Left renal pelvis (tissue), 4 donors: ENCODE data around the gene BIK. TPM values are rescaled to one million over a fixed set of nuclear protein-coding genes. Genes with fewer than 3 reads are reported as not detected.
A peak's percentile ranks its signal among the peaks of the same experiment; 100 is the strongest.
"Not testable (repeated sequence)": the region's sequence is repeated elsewhere in the genome, so short reads cannot be mapped to it uniquely, and the experiment has no call there.

Source experiments
- DNase-seq, 4 donors: peaks; one replicate each; pipeline ENCODE4 v3.0.0-alpha.2; 2013; ENCODE audit warnings: low read depth in 4 of 4, low spot score in 3 of 4
- polyA plus RNA-seq, 4 donors: library from polyadenylated mRNA; unstranded; fragments of 120-200 nt; gene quantifications; one replicate each; pipeline ENCODE4 v1.2.1, GENCODE V29; 2013; ENCODE audit not compliant: insufficient read length in 4 of 4

Gene BIK
- polyA plus RNA-seq, 4 donors = 0.42 to 1.4 (median 0.95) TPM

DNA sequence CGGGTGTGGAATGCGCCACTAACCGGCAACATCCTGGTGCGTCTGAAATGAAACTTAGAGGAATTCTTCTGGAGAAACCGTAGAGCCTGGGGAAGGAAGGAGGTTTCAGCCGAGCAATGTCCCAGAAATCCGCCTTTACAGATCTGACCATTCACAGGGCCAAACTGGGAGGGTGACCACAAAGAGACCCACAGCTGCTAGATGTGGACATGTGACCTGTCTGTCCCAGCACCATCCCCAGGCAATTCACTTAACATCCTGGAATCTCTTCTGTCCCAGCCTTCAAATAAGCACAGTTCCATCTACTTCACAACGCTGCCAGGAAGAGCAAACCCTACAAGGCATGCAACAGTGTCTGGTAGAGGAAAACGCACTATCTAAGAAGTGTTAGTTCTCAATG, 22.9 kb downstream of the BIK start:
- DNase-seq = no peak

DNA sequence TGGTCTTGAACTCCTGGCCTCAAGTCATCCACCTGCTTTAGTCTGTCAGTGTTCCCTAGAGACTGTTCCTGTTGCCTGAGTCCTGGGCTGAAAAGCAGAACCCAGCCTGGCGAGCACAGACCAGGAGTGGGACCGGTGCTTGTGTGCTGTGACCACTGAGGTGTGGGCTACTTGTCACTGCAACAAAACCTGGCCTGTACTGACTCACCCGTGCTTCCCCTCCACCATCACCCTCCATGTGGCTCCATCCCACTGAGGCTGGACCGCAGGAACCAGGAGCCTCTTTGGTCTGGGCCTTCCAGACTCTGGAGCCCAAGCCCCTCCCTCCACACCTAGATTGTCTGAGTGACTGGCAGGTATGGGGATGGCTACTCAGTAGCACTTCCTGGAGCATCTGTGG, 24.0 kb downstream of the BIK start:
- DNase-seq = no peak

DNA sequence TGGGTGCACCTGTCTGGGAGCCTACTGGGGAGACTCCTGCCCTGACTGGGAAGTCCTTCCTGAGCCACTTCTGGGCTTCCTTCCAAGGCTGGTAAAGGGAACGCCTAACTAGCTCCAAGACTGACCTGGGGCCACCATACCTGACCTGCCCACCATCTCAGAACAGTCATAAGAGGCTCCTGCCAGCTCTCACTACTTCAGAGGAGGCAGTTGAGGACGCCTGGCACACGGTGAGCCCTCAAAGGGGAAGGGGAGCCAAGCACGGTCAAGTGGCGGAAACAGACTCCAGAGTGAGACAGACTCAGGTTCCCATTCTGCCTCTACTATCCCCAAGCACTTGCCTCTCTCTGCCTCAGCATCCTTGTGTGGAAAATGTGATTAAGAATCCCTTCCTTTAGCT, 25.0 kb downstream of the BIK start:
- DNase-seq = no peak

DNA sequence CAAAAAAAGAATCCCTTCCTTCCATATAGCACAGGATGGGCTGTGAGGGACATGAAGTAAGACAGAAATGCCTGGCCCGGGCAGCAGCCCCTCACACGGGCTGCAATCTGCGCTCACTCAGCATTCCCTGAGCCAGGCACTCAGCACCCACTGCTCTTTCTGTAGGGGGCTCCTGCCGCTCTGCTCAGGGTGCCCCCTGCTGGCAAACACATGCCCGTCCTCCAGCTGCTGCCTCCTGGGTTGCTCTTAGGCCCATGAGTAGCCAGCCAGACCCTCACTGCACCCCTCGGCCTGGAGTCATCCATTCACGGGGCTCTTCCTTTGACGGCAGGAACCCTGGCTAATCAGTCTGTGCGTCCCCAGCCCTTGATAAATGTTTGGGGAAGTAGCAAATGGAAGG, 25.7 kb downstream of the BIK start:
- no peak for DNase-seq

DNA sequence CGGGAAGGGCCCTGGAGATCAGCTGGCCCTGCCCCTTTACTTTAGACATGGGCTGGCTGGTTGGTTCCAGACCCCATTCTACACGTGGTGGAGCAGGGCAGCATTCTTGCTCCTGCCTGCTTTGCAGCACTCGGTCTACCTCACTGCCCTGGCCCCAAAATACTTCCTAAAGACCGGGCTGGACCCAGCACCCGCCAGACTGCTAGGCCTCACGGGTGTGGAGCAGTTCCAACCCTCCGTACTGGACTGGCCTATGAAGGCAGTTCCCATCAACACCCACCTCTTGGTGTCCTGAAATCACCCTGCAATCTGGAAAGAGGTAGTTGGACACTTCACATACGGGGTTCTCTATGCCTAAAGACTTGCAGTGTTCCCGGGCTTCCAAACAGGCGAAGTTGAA, 26.3 kb downstream of the BIK start:
- DNase-seq = no peak

DNA sequence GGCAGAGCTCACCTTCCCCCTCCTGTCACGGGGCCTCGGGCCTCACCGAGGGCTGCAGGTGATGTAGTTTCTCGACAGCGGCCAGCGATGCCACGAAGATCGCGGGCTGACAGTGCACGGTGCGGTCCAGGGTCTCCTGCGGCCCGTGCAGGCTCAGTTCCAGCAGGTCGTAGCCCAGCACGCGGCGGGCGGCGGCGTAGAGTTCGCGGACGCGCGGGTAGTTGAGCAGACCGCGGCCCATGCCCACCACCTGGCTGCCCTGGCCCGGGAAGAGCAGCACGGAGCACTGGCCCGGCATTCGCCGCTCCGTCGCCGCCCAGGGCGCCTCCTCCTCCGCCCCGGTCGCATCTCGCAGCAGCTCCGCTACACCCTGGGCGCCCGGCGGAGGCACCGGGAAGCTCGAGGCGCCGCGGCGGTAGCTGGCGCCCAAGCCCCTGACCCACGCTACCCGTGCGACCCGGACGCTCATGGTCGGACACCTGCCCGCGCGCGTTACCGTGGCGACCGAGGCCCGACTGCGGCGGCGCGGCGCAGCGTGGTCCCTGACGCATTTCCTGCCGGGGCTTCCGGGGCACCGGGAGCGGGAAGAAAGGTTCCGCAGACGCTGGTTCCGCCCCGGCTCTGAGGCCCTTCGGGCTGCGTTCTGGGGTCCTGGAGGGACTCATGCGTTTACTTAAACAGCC, 32.5 kb downstream of the BIK start, which contains the start of gene MCAT:
MCAT (minus strand) TSS at position 519 of the 683 bp plus-strand sequence; CDS start at position 469, 50 bp downstream.
- DNase-seq = peak; percentile 54 to 71 (median 66)

DNA sequence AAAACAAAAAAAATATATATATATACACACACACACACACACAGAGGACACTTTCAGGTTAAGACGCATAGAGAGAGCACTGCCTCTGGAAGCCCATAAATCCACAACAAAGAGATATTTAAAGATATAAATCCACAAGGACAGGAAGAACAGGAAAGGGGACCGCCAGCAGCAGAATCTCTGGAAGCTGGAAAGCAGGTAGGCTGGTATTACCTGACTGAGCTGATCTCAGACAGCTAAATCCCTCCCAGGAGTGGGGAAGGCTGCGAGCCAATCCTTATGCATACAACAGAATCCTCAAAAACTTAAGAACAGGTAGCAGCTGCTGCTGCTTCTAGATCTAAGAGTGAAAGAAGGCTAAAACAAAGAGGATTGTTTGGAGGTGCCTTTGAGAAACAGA, 34.4 kb downstream of the BIK start:
- no peak for DNase-seq

DNA sequence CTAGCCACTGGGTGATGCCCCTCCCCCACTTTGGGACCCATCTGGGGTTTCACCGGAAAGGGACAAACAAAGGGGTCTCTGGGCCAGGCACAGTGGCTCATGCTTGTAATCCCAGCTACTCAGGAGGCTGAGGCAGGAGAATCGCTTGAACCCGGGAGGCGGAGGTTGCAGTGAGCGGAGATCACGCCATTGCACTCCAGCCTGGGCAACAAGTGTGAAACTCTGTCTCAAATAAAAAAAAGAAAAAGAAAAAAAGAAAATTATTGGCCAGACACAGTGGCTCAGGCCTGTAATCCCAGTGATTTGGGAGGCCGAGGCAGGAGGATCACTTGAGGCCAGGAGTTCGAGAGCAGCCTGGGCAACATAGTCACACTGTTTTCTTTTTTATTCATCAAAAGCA, 34.8 kb downstream of the BIK start:
- DNase-seq = not testable (repeated sequence)

DNA sequence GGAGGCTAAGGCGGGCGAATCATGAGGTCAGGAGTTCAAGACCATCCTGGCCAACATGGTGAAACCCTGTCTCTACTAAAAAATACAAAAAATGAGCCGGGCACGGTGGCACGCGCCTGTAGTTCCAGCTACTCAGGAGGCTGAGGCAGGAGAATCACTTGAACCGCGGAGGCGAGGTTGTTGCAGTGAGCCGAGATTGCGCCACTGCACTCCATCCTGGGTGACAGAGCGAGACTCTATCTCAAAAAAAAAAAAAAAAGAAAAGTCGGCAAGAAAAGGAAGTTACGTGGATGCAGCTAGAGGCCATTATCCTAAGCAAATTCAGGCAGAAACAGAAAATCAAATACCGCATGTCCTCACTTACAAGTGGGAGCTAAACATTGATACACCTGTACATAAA, 35.8 kb downstream of the BIK start:
- not testable (repeated sequence) for DNase-seq

DNA sequence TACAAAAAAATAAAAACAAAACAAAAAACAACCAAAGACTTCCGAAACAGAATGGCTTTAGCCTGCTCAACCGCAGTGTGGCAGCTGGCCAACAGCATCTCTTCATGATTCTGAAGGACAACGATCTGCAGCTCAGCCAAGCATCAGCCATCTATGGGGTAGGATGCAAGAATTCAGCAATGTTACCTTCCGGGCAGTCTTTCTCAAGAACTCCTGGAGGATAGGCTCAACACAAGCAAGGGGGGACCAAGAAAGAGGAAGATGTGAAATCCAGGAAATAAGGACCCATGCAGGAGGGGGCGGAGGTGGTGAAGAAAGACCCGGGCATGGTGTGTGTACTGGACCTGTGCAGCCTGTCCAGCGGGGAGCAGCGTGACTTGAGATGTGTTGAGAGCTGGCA, 37.3 kb downstream of the BIK start:
- DNase-seq = no peak

DNA sequence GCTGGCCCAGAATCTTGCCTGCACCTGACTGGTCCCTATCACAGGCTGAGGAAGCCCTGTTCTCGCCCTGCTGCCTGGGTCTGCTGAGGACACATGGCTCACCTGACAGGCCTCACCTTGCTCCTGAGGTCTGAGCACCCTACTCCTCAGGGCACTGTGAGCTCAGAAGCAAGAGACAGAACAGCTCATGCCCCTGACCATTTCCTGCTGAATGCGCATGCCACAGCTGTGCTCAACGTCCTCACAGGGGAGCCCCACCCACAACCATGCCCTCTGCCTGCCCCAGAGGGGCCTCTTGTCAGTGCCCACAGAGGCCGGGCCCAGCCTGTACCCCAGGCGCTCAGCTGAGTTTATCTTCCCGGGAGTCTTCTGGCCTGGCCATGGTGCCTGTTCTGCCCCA, 38.0 kb downstream of the BIK start:
- DNase-seq = no peak

DNA sequence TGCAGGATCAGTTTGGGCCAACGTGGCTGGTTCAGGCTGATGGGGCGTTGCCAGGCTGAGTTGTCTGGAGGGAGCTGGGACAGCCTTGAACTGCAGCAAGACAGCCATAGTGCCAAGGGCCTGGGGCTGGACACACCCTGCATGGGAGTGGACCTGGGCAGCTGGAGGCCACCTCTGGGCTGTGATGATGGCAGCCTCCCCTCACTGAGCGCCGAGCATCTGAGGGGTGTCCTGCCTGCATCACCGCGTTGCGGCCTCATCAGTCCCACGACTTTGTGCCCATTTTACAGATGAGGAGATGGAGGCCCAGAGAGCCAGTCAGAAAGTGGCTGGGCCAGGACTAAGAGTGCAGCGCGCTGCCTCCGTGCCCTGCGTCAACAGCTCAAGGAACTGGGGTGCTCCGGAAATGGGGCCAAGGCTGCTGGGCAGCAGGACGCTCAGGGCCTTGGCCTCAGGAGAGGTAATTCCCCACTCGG, 40.2 kb downstream of the BIK start:
- DNase-seq = no peak

DNA sequence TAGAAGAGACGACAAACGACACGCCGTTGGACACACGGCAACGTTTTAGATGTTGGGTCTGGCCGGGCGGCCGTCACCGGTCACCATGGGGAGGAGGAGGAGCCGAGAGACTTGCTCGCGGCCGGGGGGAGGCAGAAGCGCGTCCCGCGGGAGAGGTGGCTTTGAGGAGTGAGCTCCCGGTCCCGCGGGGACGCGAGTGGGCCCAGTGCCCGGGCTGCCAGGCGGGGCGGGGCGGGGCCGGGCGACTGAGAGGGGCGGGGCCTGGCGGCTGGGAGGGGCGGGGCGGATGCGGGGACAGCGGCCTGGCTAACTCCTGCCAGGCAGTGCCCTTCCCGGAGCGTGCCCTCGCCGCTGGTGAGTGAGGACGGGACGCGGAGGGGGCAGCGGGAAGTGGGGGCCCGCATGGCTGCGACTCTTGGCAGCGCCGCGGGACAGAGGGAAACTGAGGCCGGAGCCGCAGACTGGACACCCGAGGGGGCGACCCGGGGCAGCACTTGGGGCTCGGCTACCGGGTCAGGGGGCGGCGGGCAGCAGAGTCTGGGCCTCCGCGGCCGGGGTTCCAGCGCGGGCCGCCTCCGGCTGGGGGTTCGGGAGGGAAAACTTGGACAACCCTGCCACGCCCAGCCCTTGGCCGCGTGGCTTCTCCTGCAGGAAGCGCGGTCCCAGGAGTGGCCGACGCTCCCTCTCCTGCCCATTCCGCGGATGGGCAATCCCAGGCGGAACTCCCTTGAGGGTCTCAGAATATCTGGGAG, 40.9 kb downstream of the BIK start, which contains the start of gene TSPO:
TSPO (plus strand) TSS at position 309 of the 752 bp plus-strand sequence. CDS start 7,680 bp downstream, outside the sequence.
- no peak for DNase-seq

DNA sequence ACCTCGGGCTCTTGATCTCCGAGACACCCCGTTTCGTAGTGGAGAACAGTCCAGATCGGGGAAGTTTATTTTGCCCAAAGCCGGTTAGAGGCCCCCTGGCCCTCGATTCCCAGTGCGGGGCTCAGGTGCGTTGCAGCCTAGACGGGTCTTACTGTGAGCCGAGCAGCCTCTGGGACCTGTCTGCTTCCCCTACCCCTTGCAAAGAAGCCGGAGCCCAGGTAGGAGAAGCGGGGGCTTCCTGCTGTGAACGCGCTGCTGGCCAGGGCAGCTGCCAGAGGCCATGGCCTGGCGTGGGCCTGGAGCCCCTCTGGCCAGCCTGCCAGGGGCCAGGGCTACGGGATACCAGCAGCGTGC, 41.4 kb downstream of the BIK start:
- DNase-seq = no peak

DNA sequence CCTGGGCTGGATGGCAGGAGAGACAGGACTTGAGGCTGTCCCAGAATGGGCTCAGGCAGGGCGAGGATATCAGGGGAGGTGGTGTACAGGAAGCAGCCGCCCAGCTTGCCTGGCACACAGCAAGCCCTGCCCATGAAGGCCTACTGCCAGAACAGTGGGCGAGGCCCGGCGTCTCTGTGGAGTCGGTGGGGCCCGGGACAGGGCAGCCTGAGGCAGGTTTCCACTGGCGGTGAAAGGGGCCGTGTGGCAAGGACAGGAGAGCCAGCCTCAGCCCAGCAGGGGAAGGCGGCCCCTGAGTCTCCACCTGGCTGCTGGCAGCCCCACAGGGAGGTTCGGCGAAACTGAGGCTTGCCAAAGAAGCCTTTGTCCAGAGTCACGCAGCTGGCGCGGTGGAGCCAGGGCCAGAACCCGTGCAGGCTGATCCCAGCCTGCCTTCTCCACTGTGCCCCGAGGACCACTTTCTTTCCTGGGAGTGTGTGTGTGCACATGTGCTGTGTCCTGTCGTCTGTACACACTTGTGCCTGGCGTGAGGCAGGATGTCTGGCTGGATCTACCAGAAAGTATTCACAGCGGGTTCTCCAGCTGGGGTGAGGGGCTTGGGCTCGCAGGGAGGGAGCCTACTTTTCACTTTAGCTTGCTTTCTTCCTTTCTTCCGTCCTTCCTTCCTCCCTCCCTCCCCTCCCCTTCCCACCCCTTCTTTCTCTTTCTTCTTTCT, 42.0 kb downstream of the BIK start:
- no peak for DNase-seq

DNA sequence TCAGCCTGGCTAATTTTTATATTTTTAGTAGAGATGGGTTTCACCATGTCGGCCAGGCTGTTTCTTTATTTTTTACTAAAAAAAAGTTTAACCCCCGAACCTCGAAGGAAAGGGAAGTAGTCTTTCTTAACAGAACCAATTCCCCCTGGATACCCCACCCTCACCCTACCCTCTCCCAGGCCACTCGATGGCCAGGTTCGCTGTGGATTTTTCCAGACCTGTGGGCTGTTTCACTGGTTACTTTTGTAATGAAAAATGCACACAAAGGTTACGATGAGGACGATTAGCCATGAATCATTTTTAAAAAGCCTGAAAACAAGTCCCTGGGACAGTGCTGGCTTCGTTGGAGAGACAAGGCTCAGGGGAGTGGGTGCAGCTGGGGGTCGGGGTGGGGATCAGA, 43.3 kb downstream of the BIK start:
- no peak for DNase-seq

DNA sequence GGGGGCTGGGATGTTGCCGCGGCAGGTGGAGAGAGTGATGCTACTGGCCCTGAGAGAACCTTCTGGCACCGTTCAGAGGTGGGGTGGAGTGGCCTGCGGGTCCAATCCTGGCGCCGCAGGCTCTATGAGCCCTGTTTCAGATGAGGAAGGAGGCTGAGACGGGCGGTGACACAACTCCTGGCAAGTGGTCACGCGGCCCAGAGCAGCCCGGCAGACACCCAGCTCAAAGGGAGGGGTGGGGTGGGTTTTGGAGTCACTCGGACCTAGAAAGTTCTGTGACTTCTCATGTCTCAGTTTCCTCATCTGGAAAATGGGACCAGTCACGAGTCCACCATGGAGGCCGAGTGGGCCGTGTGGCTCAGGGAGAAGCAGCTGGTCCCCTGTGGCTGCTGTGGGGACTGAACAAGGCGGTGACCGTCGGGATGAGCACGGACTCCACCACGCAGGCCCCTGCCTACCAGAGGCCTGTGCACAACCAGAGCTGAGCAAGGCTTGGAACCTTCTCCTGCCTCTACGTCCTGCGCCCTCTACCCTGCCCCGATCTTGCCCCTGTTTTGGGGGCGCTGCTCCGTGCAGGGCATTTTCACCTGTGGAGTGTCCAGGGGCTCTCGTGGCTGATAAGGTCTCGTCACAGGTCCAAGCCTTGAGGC, 44.5 kb downstream of the BIK start:
- no peak for DNase-seq

DNA sequence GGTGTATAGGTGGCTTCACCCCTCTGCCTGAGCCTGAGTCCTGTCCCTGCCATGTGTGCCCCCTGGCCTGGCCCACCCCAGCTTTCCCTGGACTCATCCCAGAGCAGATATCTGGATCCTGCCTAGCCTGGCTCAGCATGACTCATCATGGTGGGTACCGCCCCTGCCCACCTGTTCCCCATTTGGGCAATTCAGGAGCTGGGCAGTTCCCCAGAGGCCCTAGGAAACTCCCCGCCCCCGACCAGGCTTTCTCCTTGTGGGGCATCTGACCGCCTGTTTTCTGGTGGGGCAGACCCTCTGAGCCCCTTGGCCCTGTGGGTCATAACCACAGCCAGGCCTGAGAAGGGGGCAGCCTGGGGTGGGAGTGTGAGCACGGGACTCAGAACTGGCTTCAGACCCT, 45.2 kb downstream of the BIK start:
- DNase-seq = no peak

DNA sequence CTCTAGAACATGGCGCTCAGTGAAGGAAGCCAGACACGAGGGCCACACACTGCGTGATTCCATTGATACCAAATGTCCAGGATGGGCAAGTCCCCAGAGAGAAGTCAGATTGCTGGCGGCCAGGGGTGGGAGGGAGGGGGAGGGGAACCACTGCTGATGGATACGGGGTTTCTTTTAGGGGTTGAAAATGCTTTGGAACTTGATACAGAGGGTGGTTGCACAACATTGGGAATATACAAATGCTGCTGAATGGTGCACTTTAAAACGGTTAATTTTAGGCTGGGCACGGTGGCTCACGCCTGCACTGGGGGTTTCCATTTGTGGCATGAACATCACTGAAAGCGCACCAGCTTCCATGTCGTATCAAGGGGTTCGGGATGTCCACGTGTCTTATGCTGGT, 45.9 kb downstream of the BIK start:
- DNase-seq = no peak

DNA sequence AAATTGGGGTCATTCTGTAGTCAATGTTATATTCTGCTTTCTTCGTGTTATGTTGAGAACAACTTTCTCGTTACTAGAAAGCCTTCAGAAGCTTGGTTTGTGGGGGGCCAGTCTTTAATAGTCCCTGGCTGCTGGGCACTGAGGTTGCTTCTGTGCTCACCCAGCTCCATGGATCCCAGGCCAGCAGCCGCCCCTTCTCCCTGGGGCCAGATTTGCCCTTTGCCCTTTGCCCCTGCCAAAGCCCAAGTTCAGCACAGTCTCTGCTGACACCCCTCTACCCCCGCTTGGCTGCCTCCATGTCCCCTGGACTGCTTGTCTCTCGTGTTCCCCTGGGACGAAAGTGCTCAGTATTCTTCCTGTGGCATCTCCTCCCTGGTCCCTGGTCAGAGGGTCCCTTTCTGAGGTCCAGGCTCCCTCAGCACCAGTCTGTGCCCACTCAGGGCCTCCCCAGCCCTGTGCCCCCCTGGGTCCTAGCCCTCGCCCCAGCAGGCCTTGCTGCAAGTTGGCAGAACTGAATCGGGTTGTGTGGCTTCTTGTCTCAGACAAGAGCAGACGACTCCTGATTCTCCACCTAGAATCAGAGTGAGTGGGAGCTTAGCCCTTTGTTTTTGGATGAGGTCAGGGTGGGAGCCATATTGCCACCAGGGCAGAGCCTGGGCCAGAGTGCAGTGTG, 47.5 kb downstream of the BIK start:
- no peak for DNase-seq
